ENCODE data around the gene ACVR1B. TPM values are rescaled to one million over a fixed set of nuclear protein-coding genes. Genes with fewer than 3 reads are reported as not detected.

The ACVR1B gene
- total and polyA plus RNA-seq, 2 experiments from 2014 or later, result 2.4 to 7.5 TPM

DNA sequence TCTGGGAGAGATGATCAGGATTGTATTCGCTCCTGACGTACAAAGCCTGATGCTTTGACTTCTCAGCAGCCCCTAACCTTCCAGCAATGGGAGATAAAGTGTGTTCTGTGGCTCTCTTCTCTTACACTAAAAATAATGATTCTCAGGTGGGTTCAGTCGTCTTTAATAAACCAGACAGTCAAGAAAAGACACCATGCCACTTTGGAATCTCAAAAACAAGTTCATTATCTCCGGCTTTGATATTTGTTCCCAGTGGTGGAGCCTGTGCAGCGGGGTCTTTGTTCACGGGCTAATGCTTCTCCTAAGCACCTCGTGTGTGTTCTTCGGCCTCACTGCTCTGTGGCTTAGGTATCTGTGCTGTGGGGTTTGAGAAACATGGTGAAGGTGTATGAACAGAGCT is 1.6 kb downstream of the ACVR1B start:
- Histone ChIP-seq H3K79me2 (replicated peaks; ENCODE audit: insufficient read depth) (peaks cover 47% of the 10 kb centered on the region), H4K20me1 (replicated peaks; ENCODE audit: insufficient read depth) (peaks cover 38% of the 10 kb centered on the region), H3F3A (replicated peaks; ENCODE audit: low read depth) (0 out of 2 replicates have a peak, but pooled peaks cover 4% of the 10 kb centered on the region), H3K27ac (ENCODE audit: low read depth) (no peak overlapping the region), H2AFZ (no peak overlapping the region), H3K36me3 (ENCODE audit: insufficient read depth) (no peaks in the 10 kb centered on the region), H3K4me3 (peak overlapping the region; percentile 90; the same call in 1 of the 2 replicates), H3K4me1 (ENCODE audit: insufficient read depth) (peaks cover 10% of the 10 kb centered on the region), H3K4me2 (peak overlapping the region; percentile 99), H3K9me2 (ENCODE audit: insufficient read depth) (no peaks in the 10 kb centered on the region), H3K27me3 (ENCODE audit: insufficient read depth) (peaks cover 72% of the 10 kb centered on the region)
- no peak for DNase-seq (ENCODE audit: low spot score)
- no peaks in the 10 kb centered on the region for H3K36me3 Mint-ChIP-seq (ENCODE audit: low read depth)
- H3K4me1 Mint-ChIP-seq, result peaks cover 20% of the 10 kb centered on the region
- TF ChIP-seq, protein P1, sequence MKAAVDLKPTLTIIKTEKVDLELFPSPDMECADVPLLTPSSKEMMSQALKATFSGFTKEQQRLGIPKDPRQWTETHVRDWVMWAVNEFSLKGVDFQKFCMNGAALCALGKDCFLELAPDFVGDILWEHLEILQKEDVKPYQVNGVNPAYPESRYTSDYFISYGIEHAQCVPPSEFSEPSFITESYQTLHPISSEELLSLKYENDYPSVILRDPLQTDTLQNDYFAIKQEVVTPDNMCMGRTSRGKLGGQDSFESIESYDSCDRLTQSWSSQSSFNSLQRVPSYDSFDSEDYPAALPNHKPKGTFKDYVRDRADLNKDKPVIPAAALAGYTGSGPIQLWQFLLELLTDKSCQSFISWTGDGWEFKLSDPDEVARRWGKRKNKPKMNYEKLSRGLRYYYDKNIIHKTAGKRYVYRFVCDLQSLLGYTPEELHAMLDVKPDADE (IDR thresholded peaks at IDR 0.05), result no peak
- TF ChIP-seq ZNF114 (CRISPR knock-in tag; IDR thresholded peaks at IDR 0.05), result no peak
- TF ChIP-seq, protein P2, sequence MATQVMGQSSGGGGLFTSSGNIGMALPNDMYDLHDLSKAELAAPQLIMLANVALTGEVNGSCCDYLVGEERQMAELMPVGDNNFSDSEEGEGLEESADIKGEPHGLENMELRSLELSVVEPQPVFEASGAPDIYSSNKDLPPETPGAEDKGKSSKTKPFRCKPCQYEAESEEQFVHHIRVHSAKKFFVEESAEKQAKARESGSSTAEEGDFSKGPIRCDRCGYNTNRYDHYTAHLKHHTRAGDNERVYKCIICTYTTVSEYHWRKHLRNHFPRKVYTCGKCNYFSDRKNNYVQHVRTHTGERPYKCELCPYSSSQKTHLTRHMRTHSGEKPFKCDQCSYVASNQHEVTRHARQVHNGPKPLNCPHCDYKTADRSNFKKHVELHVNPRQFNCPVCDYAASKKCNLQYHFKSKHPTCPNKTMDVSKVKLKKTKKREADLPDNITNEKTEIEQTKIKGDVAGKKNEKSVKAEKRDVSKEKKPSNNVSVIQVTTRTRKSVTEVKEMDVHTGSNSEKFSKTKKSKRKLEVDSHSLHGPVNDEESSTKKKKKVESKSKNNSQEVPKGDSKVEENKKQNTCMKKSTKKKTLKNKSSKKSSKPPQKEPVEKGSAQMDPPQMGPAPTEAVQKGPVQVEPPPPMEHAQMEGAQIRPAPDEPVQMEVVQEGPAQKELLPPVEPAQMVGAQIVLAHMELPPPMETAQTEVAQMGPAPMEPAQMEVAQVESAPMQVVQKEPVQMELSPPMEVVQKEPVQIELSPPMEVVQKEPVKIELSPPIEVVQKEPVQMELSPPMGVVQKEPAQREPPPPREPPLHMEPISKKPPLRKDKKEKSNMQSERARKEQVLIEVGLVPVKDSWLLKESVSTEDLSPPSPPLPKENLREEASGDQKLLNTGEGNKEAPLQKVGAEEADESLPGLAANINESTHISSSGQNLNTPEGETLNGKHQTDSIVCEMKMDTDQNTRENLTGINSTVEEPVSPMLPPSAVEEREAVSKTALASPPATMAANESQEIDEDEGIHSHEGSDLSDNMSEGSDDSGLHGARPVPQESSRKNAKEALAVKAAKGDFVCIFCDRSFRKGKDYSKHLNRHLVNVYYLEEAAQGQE (IDR thresholded peaks at IDR 0.05; ENCODE audit: unreplicated experiment), result no peak
- TF ChIP-seq ZNF462 (CRISPR knock-in tag; IDR thresholded peaks at IDR 0.05), result no peak
- no peak for TF ChIP-seq JUNB (IDR thresholded peaks at IDR 0.05; ENCODE audit: unreplicated experiment)
- TF ChIP-seq CTCF (conservative IDR thresholded peaks at IDR 0.05; ENCODE audit: low read depth in 2 of 2), result no peak
- TF ChIP-seq POLR2AphosphoS5 (IDR thresholded peaks at IDR 0.05; ENCODE audit: low read depth), result no peak
- TF ChIP-seq NANOG (IDR thresholded peaks at IDR 0.05; ENCODE audit: borderline replicate concordance), result no peak
- no peak for TF ChIP-seq STAT1 (IDR thresholded peaks at IDR 0.05; ENCODE audit: unreplicated experiment)
- no peak for TF ChIP-seq CREB1 (CRISPR knock-in tag; IDR thresholded peaks at IDR 0.05; ENCODE audit: low read depth)
- no peak for TF ChIP-seq EZH2 (IDR thresholded peaks at IDR 0.05; ENCODE audit: low read depth, unreplicated experiment)
- no peak for TF ChIP-seq ZNF331 (CRISPR knock-in tag; IDR thresholded peaks at IDR 0.05; ENCODE audit: low read depth)
- no peak for TF ChIP-seq EZH2phosphoT487 (IDR thresholded peaks at IDR 0.05; ENCODE audit: unreplicated experiment)
- no peak for ATAC-seq
- peaks cover 26% of the 10 kb centered on the region for H3K27me3 Mint-ChIP-seq (ENCODE audit: insufficient read depth, low read depth, poor library complexity)
- no peak overlapping the region for H3K27ac Mint-ChIP-seq
- H3K9me3 Mint-ChIP-seq, result no peaks in the 10 kb centered on the region
- H3K4me3 Mint-ChIP-seq, result peak overlapping the region; percentile 83

Data from GM23338 (cell line).